Neural progenitor cell (in vitro differentiated cells): ENCODE data around the gene SLC9A3.

Experiments used
- CTCF ChIP-seq: fragments of 200-600 bp; sonication (generic); IDR thresholded peaks from 2 replicates; pipeline ENCODE4 v1.5.1; 2017; ENCODE audit warnings: antibody characterized with exemption, mild to moderate bottlenecking
- EZH2phosphoT487 ChIP-seq: fragments of 200-600 bp; sonication (generic); IDR thresholded peaks from 2 replicates; pipeline ENCODE4 v1.6.1; 2017; ENCODE audit warnings: antibody characterized with exemption

- TF ChIP-seq CTCF (no peak), EZH2phosphoT487 (no peak)
Observed at GRCh38 chr5:436641-436975, 87.6 kb downstream of the SLC9A3 start.
